ENCODE results near the gene ARVCF. TPM values are rescaled to one million over a fixed set of nuclear protein-coding genes. Genes with fewer than 3 reads are reported as not detected.
A peak's percentile ranks its signal among the peaks of the same experiment; 100 is the strongest.

The ARVCF gene
- total and polyA plus RNA-seq, 9 of the 15 experiments (the other 6 are each of a cell fraction or from before 2014, with no cell fraction given), result 0.03 to 97.4 (median 15.6) TPM

DNA sequence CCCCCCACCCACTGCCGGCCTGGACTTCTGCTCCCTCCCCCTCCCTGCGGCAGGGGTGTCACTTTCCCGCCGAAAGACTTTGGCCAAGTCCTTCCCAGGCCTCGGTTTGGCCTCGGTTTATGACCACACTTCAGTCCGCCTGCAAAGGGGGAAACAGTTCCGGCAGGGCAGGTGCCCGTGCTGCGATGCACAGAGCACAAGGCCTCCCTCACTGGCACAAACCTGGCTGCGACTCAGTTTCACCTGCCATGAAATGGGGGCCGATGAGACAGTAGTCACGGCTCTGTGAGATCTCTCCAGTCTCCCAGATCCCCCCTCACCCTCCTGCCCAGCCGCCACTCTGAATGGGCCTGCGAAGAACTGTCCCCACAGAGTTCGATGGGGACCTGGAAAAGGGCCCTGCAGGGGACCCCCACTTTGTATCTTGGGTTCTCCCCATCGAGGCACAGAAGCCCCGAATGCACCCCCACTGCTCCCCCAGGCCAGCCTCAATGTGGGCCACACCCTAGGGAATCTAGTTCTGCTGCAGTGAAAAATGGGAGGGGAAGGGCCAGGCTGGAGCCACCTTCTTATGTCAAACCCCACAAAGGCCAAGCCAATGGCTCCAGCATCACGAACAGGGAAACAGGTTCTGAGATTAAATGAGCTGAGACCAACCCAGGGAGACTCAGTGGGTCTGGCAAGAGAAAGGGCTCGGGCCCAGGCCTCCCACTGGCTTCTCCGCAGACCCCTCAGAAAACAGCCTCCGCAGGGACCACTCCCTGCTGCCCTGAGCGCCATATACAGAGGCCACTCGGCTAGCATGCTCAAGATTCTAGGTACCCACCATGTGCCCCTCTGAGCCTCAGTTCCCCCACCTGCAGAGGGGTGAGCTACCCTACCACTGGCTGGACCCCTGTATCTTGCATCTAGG is 29.0 kb downstream of the ARVCF start:
- BruUV-seq (replicated peaks), result no TSS peak
- in situ Hi-C loops (cut with MboI), result no loop called here
- Histone ChIP-seq H3K36me3 (ENCODE audit: control insufficient read depth, insufficient read depth, low read length) (no peaks in the 10 kb centered on the region), H3K27me3 (ENCODE audit: control insufficient read depth in 2 of 2, insufficient read depth in 2 of 2, low read length in 2 of 2) (no peaks in the 10 kb centered on the region), H3K27ac (ENCODE audit: extremely low read depth, low read depth, low read length) (peak overlapping the region; percentile 42; the same call in 2 of the 3 replicates), H3K79me2 (ENCODE audit: control insufficient read depth, insufficient read depth, low read length) (no peaks in the 10 kb centered on the region), H3K4me3 (peak overlapping the region; percentile 7; the same call in 1 of the 2 replicates), H4K20me1 (replicated peaks; ENCODE audit: control insufficient read depth, insufficient read depth, low read length) (peaks cover 74% of the 10 kb centered on the region), H3K9me1 (ENCODE audit: control insufficient read depth, insufficient read depth, low read length) (peaks cover 20% of the 10 kb centered on the region), H3K4me2 (ENCODE audit: insufficient read depth, low read length) (peak overlapping the region; percentile 72), H2AFZ (ENCODE audit: low read depth, low read length) (peak overlapping the region; percentile 78), H3K9me3 (replicated peaks; ENCODE audit: control insufficient read depth, insufficient read depth, low read depth, low read length) (no peaks in the 10 kb centered on the region), H3K9ac (ENCODE audit: insufficient read depth in 1 of 2, low read depth in 2 of 2, low read length in 2 of 2) (peak overlapping the region; percentile 17 to 92; a peak in 3 of 4 replicates), H3K4me1 (replicated peaks in 1 of 2; ENCODE audit: control insufficient read depth in 2 of 2, insufficient read depth in 2 of 2, low read length in 2 of 2) (peaks cover 39 to 92% of the 10 kb centered on the region in 2 experiments)
- 44% methylated on average over 23 of the region's 24 CpGs for WGBS (ENCODE audit: insufficient coverage, low coverage, missing lambda C conversion rate)
- ChIA-PET POLR2A (interaction anchor here (0.5 to 5.7 kb wide), 13 partner anchors 10 to 173 kb away, joined by 3 to 56 read pairs (median 4); partner anchors contain the start of gene TRMT2A), CTCF (ENCODE audit: low intra/inter-chr PET ratio) (no interaction called here)
- intact Hi-C loops (cut with micrococcal nuclease), result loop anchor here (5.0 kb wide), 1 partner anchor 35 kb away; the partner anchor contains the start of gene TANGO2
- peak; percentile 0; the same call in 2 of the 3 replicates for ATAC-seq
- FAIRE-seq, result peak; percentile 55
- peak in 2 of 4 experiments; percentile 59 to 72 for DNase-seq (ENCODE audit: extremely low read depth in 1 of 4, low spot score in 3 of 4)
- peak; percentile 67; the same call in 1 of the 2 replicates for TF ChIP-seq SRSF3 (IDR thresholded peaks at IDR 0.05; ENCODE audit: insufficient read depth, low read length)
- TF ChIP-seq LARP7 (IDR thresholded peaks at IDR 0.05), result no peak
- TF ChIP-seq, protein P1, sequence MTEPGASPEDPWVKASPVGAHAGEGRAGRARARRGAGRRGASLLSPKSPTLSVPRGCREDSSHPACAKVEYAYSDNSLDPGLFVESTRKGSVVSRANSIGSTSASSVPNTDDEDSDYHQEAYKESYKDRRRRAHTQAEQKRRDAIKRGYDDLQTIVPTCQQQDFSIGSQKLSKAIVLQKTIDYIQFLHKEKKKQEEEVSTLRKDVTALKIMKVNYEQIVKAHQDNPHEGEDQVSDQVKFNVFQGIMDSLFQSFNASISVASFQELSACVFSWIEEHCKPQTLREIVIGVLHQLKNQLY (CRISPR knock-in tag; conservative IDR thresholded peaks at IDR 0.05), result 0 out of 4 replicates have a peak, but pooled peaks of 1 of the 2 experiments have one; percentile 46
- TF ChIP-seq ZNF764 (CRISPR knock-in tag; IDR thresholded peaks at IDR 0.05; ENCODE audit: low read depth), result no peak
- TF ChIP-seq RCOR1 (IDR thresholded peaks at IDR 0.05; ENCODE audit: borderline replicate concordance in 1 of 2, low read depth in 2 of 2, low read length in 2 of 2), result no peak
- TF ChIP-seq, protein P2, sequence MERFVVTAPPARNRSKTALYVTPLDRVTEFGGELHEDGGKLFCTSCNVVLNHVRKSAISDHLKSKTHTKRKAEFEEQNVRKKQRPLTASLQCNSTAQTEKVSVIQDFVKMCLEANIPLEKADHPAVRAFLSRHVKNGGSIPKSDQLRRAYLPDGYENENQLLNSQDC (CRISPR knock-in tag; IDR thresholded peaks at IDR 0.05), result no peak
- 0 out of 2 replicates have a peak, but pooled peaks have one; percentile 83 for TF ChIP-seq ZNF717 (CRISPR knock-in tag; IDR thresholded peaks at IDR 0.05)
- 0 out of 2 replicates have a peak, but pooled peaks have one; percentile 82 for TF ChIP-seq ERF (CRISPR knock-in tag; IDR thresholded peaks at IDR 0.05)
- TF ChIP-seq MYC (IDR thresholded peaks at IDR 0.05; ENCODE audit: low read depth, low read length), result no peak
- peak; percentile 72 for TF ChIP-seq MYC (CRISPR knock-in tag; IDR thresholded peaks at IDR 0.05; ENCODE audit: borderline replicate concordance, low read depth)
- no peak; a peak in 1 of 4 replicates for TF ChIP-seq TBL1XR1 (IDR thresholded peaks at IDR 0.05; ENCODE audit: low read length in 2 of 2)
- no peak for TF ChIP-seq CBFA2T3 (IDR thresholded peaks at IDR 0.05)
- TF ChIP-seq NR4A1 (CRISPR knock-in tag; IDR thresholded peaks at IDR 0.05), result no peak
- peak; percentile 73 for TF ChIP-seq NR4A1 (tag; IDR thresholded peaks at IDR 0.05)
- TF ChIP-seq ZNF316 (IDR thresholded peaks at IDR 0.05), result no peak
- TF ChIP-seq, protein P3, sequence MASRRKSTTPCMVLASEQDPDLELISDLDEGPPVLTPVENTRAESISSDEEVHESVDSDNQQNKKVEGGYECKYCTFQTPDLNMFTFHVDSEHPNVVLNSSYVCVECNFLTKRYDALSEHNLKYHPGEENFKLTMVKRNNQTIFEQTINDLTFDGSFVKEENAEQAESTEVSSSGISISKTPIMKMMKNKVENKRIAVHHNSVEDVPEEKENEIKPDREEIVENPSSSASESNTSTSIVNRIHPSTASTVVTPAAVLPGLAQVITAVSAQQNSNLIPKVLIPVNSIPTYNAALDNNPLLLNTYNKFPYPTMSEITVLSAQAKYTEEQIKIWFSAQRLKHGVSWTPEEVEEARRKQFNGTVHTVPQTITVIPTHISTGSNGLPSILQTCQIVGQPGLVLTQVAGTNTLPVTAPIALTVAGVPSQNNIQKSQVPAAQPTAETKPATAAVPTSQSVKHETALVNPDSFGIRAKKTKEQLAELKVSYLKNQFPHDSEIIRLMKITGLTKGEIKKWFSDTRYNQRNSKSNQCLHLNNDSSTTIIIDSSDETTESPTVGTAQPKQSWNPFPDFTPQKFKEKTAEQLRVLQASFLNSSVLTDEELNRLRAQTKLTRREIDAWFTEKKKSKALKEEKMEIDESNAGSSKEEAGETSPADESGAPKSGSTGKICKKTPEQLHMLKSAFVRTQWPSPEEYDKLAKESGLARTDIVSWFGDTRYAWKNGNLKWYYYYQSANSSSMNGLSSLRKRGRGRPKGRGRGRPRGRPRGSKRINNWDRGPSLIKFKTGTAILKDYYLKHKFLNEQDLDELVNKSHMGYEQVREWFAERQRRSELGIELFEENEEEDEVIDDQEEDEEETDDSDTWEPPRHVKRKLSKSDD (conservative IDR thresholded peaks at IDR 0.05; ENCODE audit: low read length), result 0 out of 2 replicates have a peak, but pooled peaks have one; percentile 54

Data from K562 (cell line).